ENCODE data around the gene KYNU.

Gene KYNU

DNA sequence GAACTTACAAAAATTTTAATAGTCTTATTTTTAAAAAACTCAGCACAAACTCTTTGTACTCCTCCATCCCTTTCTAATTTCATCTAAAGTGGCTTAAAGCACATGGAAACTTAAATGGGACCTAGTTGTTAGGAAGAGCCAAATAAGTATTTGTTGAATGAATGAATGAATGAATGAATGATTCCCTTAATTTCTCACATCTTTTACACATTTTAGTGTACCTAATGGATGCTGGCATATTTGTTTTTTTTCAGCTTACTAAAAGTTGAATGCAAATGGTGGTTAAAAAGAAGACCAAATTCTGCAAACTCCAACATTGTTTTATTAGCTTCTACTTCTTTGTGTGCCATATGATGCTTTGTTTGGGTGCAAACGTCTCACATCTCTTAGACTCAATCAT is 89.6 kb downstream of the KYNU start:
- no peak for DNase-seq

DNA sequence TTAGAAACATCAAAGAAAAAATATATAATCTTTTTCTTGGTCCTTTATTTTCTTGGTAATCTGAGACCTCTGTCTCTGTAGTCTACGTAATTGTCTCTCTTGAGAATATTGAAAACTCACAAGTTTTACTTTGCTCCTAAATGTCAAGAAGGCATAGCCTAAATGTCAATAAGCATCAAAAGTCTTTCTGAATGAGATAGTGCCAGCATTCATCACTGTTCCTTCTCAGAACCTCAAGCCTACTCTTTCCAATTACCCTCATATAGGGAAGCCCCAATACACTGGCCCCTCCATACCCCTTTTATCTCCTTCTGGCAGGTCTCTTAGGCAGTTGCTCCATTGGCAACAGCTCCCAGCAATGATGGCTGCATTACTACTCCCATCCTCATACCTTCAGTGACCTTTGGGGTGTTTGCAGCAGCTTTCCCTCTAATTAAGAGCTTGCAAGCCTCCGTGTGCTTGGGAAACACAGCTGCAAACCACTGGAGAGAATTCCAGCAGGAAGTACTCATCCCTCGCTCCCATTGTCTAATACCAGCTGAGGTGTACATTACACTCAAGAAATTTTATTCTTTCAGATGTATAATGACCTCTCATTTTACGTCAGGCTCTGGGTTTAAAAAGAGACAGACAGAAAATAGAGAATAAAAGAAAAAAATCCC is 95.8 kb downstream of the KYNU start:
- Histone ChIP-seq H3K9me3 (ENCODE audit: control insufficient read depth, low read length) (no peaks in the 10 kb centered on the region), H3K27ac (ENCODE audit: insufficient read depth, low read length, poor library complexity, severe bottlenecking) (no peak overlapping the region), H3K4me1 (ENCODE audit: control insufficient read depth, insufficient read depth, low read length, poor library complexity, severe bottlenecking) (no peaks in the 10 kb centered on the region), H3K4me3 (ENCODE audit: insufficient read depth, low read depth, low read length, poor library complexity, severe bottlenecking) (no peak overlapping the region), H3K36me3 (ENCODE audit: control insufficient read depth, insufficient read depth, low read length) (no peaks in the 10 kb centered on the region), H3K27me3 (replicated peaks; ENCODE audit: control insufficient read depth, insufficient read depth, low read length, poor library complexity, severe bottlenecking) (no peaks in the 10 kb centered on the region)
- no peak for DNase-seq

More for the DNA sequence above, 89.6 kb downstream of the KYNU start:
- Histone ChIP-seq H3K27ac (ENCODE audit: insufficient read depth, low read length, poor library complexity, severe bottlenecking) (no peak overlapping the region), H3K9me3 (ENCODE audit: control insufficient read depth, low read length) (no peaks in the 10 kb centered on the region), H3K27me3 (replicated peaks; ENCODE audit: control insufficient read depth, insufficient read depth, low read length, poor library complexity, severe bottlenecking) (no peaks in the 10 kb centered on the region), H3K4me3 (ENCODE audit: insufficient read depth, low read depth, low read length, poor library complexity, severe bottlenecking) (no peak overlapping the region), H3K4me1 (ENCODE audit: control insufficient read depth, insufficient read depth, low read length, poor library complexity, severe bottlenecking) (no peaks in the 10 kb centered on the region), H3K36me3 (ENCODE audit: control insufficient read depth, insufficient read depth, low read length) (no peaks in the 10 kb centered on the region)

DNA sequence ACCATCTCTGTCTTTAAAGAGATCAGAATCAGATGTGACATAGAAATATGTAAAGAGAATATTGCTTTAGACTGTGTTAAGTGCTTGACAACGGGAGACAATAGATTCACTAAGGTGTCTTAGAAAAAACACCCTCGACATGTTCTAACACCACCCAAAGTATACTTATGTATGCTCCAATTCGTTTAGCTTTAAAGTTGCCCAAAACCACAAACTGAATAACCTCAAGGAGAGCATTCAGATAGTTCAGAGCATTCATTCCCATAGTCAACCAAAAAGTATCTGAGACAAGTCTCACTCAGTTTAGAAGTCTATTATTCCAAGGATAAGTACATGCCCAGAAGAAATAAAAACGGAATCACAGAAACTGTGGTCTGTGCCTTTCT is 96.4 kb downstream of the KYNU start:
- Histone ChIP-seq H3K4me1 (ENCODE audit: control insufficient read depth, insufficient read depth, low read length, poor library complexity, severe bottlenecking) (no peaks in the 10 kb centered on the region), H3K27ac (ENCODE audit: insufficient read depth, low read length, poor library complexity, severe bottlenecking) (no peak overlapping the region), H3K4me3 (ENCODE audit: insufficient read depth, low read depth, low read length, poor library complexity, severe bottlenecking) (no peak overlapping the region), H3K9me3 (ENCODE audit: control insufficient read depth, low read length) (no peaks in the 10 kb centered on the region), H3K27me3 (replicated peaks; ENCODE audit: control insufficient read depth, insufficient read depth, low read length, poor library complexity, severe bottlenecking) (no peaks in the 10 kb centered on the region), H3K36me3 (ENCODE audit: control insufficient read depth, insufficient read depth, low read length) (no peaks in the 10 kb centered on the region)
- DNase-seq = no peak

DNA sequence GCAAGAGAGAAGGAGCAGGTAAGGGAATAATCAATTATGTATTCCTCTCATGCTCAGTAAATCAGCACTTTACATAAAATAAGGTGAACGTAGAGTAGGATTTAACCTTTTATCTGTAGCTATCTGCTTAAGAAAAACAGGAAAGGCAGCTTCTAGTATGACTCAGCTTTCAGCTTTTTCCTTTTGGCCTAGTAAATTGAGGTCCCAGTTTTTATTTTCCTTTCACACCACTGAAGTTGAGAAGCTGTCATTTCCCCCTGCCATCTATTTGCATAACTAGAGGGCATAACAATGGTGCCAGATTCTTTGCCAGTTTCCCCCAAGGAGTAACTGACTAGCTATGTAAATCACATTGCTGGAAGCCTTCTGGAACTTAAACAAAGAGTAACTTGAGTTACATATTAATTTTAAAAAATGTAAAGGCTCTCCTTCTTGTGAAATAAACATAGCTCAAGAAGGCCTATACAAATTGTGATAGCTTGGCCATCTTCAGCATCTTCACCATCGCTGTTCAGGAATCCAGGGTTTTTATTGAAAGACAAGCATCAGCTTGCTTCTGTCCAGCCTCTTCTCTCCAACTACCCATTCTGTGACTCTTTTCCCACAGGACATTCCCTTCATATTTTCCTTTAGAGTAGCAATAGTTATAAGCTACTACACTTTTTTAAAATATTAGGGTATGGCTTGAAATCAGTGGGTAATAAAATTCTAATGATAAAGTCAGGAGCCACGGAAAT is 97.0 kb downstream of the KYNU start:
- Histone ChIP-seq H3K4me3 (ENCODE audit: insufficient read depth, low read depth, low read length, poor library complexity, severe bottlenecking) (no peak overlapping the region), H3K4me1 (ENCODE audit: control insufficient read depth, insufficient read depth, low read length, poor library complexity, severe bottlenecking) (no peaks in the 10 kb centered on the region), H3K9me3 (ENCODE audit: control insufficient read depth, low read length) (no peaks in the 10 kb centered on the region), H3K27me3 (replicated peaks; ENCODE audit: control insufficient read depth, insufficient read depth, low read length, poor library complexity, severe bottlenecking) (no peaks in the 10 kb centered on the region), H3K27ac (ENCODE audit: insufficient read depth, low read length, poor library complexity, severe bottlenecking) (no peak overlapping the region), H3K36me3 (ENCODE audit: control insufficient read depth, insufficient read depth, low read length) (no peaks in the 10 kb centered on the region)
- DNase-seq = no peak

DNA sequence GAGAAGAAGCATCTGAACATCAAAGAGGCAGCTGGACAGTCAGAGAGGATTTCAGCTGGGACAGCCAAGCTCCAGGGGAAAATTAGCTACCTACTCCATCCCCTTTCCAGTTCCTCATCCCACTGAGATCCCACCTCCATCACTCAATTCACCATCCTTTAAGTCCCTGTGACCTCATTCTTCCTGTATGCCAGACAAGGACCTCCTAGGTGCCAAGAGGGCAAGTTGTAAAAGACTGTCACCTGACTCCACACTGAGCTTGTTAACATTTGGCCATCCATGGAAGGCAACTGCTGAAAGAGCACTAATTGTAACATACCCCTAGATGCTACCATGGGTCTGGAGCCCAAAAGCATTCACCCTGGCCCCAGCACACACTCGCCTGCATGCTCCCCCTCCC is 97.8 kb downstream of the KYNU start:
- no peaks in the 10 kb centered on the region for H3K4me1 ChIP-seq (ENCODE audit: control insufficient read depth, insufficient read depth, low read length, poor library complexity, severe bottlenecking)
- no peak overlapping the region for H3K27ac ChIP-seq (ENCODE audit: insufficient read depth, low read length, poor library complexity, severe bottlenecking)
- no peaks in the 10 kb centered on the region for H3K27me3 ChIP-seq (replicated peaks; ENCODE audit: control insufficient read depth, insufficient read depth, low read length, poor library complexity, severe bottlenecking)
- DNase-seq = no peak
- H3K4me3 ChIP-seq (ENCODE audit: insufficient read depth, low read depth, low read length, poor library complexity, severe bottlenecking) = no peak overlapping the region
- no peaks in the 10 kb centered on the region for H3K36me3 ChIP-seq (ENCODE audit: control insufficient read depth, insufficient read depth, low read length)
- no peaks in the 10 kb centered on the region for H3K9me3 ChIP-seq (ENCODE audit: control insufficient read depth, low read length)

DNA sequence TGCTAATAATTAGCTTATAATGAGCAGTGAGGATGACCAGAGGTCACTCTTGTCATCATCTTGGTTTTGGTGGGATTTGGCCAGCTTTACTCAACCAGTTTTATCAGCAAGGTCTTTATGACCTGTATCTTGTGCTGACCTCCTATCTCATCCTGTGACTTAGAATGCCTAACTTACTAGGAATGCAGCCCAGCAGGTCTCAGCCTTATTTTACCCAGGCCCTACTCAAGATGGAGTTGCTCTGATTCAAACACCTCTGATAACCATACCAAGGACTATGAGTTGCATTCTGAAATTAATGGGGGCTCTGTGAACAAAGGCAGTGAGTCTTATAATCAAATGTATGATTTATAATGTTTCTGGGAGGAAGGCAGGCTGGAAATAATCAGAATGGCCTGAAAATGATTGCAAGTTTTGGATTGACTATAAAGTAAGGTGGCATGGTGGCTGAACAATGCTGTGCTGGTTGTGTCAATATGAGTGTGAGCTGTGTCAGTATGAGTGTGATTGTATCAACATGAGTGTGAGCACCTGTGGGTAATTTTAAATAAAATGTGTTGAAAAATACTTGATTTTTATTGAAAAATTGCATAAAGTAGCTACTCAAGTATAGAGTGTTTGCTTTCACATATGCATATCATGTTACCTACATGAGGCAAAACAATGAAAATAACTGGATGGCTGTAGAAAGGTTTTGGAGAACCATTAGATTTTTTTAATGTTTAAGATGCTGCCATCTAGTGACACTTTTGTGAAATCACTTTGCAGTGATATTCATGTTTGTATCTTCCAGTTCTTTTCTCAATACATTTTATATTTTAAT is 103.0 kb downstream of the KYNU start:
- Histone ChIP-seq H3K9me3 (ENCODE audit: control insufficient read depth, low read length) (no peaks in the 10 kb centered on the region), H3K4me3 (ENCODE audit: insufficient read depth, low read depth, low read length, poor library complexity, severe bottlenecking) (no peak overlapping the region), H3K4me1 (ENCODE audit: control insufficient read depth, insufficient read depth, low read length, poor library complexity, severe bottlenecking) (no peaks in the 10 kb centered on the region), H3K27me3 (replicated peaks; ENCODE audit: control insufficient read depth, insufficient read depth, low read length, poor library complexity, severe bottlenecking) (no peaks in the 10 kb centered on the region), H3K36me3 (ENCODE audit: control insufficient read depth, insufficient read depth, low read length) (no peaks in the 10 kb centered on the region), H3K27ac (ENCODE audit: insufficient read depth, low read length, poor library complexity, severe bottlenecking) (no peak overlapping the region)
- DNase-seq = no peak

DNA sequence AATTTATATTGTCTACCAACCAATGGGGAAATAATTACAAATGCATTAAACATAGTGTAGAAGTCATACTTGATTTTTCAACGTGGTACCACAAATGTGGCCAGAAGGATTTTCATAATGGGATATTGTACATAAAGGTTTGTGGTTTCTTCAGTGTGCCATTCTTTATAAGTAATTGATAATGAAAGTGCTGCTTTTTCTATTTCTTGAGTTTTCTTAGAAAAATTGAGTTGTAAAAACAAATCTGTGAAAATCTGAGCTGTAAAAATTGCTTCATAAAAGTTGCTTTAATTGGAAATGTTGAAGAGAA is 103.6 kb downstream of the KYNU start:
- H3K4me1 ChIP-seq (ENCODE audit: control insufficient read depth, insufficient read depth, low read length, poor library complexity, severe bottlenecking) = no peaks in the 10 kb centered on the region
- H3K4me3 ChIP-seq (ENCODE audit: insufficient read depth, low read depth, low read length, poor library complexity, severe bottlenecking) = no peak overlapping the region
- no peaks in the 10 kb centered on the region for H3K36me3 ChIP-seq (ENCODE audit: control insufficient read depth, insufficient read depth, low read length)
- H3K9me3 ChIP-seq (ENCODE audit: control insufficient read depth, low read length) = no peaks in the 10 kb centered on the region
- H3K27me3 ChIP-seq (replicated peaks; ENCODE audit: control insufficient read depth, insufficient read depth, low read length, poor library complexity, severe bottlenecking) = no peaks in the 10 kb centered on the region
- no peak for DNase-seq
- H3K27ac ChIP-seq (ENCODE audit: insufficient read depth, low read length, poor library complexity, severe bottlenecking) = no peak overlapping the region

DNA sequence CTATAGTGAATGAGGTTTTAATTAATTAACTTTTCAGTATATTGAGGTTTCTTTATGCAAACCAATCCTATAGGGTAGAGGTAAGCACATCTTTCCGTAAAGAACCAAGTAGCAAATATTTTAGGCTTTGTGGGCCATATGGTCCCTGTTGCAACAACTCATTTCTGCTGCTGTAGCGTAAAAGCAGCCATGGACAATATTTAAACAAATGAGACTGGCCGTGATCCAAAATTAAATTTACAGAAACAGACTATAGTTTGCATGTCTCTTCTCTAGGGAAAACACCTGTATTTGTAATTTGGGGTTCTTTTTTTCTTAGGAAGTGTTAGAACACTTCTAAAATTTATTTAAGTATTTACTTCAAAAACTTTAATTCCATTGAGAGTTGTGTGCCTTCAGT is 104.3 kb downstream of the KYNU start:
- no peak for DNase-seq
- Histone ChIP-seq H3K36me3 (ENCODE audit: control insufficient read depth, insufficient read depth, low read length) (no peaks in the 10 kb centered on the region), H3K9me3 (ENCODE audit: control insufficient read depth, low read length) (no peaks in the 10 kb centered on the region), H3K27me3 (replicated peaks; ENCODE audit: control insufficient read depth, insufficient read depth, low read length, poor library complexity, severe bottlenecking) (peaks cover 3% of the 10 kb centered on the region), H3K4me1 (ENCODE audit: control insufficient read depth, insufficient read depth, low read length, poor library complexity, severe bottlenecking) (no peaks in the 10 kb centered on the region), H3K27ac (ENCODE audit: insufficient read depth, low read length, poor library complexity, severe bottlenecking) (no peak overlapping the region), H3K4me3 (ENCODE audit: insufficient read depth, low read depth, low read length, poor library complexity, severe bottlenecking) (no peak overlapping the region)

DNA sequence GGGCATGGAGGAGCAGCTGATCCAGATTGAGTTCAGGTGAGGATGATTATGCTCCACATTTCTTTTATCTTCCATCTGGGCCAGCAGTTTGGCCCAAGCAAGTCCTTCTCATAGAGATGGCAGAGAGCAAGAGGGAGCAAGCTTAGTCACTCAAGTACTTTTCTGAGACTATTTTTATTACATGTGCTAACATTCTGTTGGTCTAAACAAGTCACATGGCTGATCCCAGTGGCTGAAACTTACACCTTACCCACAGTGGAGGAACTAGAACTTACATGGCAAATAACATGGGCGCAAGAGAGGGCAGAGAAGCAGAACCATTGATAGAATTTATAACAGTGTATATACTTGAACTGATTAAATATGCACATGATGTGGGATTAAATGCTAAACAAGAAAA is 105.7 kb downstream of the KYNU start:
- no peaks in the 10 kb centered on the region for H3K36me3 ChIP-seq (ENCODE audit: control insufficient read depth, insufficient read depth, low read length)
- no peak for DNase-seq
- peaks cover 3% of the 10 kb centered on the region for H3K27me3 ChIP-seq (replicated peaks; ENCODE audit: control insufficient read depth, insufficient read depth, low read length, poor library complexity, severe bottlenecking)

DNA sequence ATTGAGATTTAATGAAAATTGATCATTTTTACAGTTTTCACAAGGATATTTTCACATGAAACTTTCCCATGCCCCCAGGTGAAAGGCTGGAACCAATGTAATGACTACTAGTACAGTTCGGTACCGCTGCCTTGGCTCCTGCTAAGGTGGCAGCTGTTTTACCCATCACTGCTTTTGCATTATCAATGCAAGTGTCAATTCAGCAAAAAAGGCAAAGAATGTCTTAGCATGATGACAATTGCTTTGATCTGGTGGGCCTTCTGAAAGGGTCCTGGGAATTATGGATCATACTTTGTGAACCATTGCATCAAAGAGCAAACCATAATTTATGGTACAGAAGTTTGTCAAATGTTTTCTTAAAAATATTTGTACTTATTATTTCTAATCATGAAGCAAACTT is 107.2 kb downstream of the KYNU start:
- Histone ChIP-seq H3K9me3 (ENCODE audit: control insufficient read depth, low read length) (no peaks in the 10 kb centered on the region), H3K4me3 (ENCODE audit: insufficient read depth, low read depth, low read length, poor library complexity, severe bottlenecking) (no peak overlapping the region), H3K27me3 (replicated peaks; ENCODE audit: control insufficient read depth, insufficient read depth, low read length, poor library complexity, severe bottlenecking) (peaks cover 3% of the 10 kb centered on the region)

More for the DNA sequence above, 105.7 kb downstream of the KYNU start:
- no peaks in the 10 kb centered on the region for H3K9me3 ChIP-seq (ENCODE audit: control insufficient read depth, low read length)
- H3K4me1 ChIP-seq (ENCODE audit: control insufficient read depth, insufficient read depth, low read length, poor library complexity, severe bottlenecking) = no peaks in the 10 kb centered on the region
- no peak overlapping the region for H3K27ac ChIP-seq (ENCODE audit: insufficient read depth, low read length, poor library complexity, severe bottlenecking)
- H3K4me3 ChIP-seq (ENCODE audit: insufficient read depth, low read depth, low read length, poor library complexity, severe bottlenecking) = no peak overlapping the region

More for the DNA sequence above, 107.2 kb downstream of the KYNU start:
- no peak for DNase-seq
- no peak overlapping the region for H3K27ac ChIP-seq (ENCODE audit: insufficient read depth, low read length, poor library complexity, severe bottlenecking)
- H3K4me1 ChIP-seq (ENCODE audit: control insufficient read depth, insufficient read depth, low read length, poor library complexity, severe bottlenecking) = no peaks in the 10 kb centered on the region
- H3K36me3 ChIP-seq (ENCODE audit: control insufficient read depth, insufficient read depth, low read length) = no peaks in the 10 kb centered on the region

All from effector memory CD4-positive, alpha-beta T cell (primary cell).